Measurements from ENCODE around the gene MPHOSPH10.
"Not testable (repeated sequence)": the region's sequence is repeated elsewhere in the genome, so short reads cannot be mapped to it uniquely, and the experiment has no call there.

Gene MPHOSPH10

DNA sequence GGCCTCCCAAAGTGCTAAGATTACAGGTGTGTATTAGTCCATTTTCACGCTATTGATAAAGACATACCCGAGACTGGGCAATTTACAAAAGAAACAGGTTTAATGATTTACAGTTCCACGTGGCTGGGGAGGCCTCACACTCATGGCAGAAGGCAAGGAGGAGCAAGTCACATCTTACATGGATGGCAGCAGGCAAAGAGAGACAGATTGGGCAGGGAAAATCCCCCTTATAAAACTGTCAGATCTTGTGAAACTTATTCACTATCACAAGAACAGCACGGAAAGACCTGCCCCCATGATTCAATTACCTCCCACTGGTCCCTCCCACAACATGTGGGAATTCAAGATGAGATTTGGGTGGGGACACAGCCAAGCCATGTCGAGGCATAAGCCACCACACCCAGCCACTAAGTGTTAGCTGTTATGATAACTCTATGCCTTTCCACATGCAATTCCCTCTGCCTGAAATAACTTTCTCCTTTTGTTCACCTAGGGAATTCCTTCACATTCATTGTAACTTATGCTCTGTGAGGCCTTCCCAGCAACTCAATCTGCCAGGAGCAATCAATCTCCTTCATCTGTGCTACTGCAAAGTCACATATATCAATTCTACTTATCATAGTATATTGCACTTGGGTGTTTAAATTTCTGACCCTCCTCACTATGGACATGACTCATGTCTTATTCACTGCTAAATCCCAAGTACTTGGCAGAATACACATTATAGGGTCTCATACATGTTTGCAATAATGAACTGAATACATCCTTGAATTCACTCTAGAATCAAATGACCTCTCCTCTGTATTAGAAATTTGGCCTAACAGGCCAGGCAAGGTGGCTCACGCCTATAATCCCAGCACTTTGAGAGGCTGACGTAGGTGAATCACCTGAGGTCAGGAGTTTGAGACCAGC is 7.8 kb upstream of the MPHOSPH10 start:
- DNase-seq (ENCODE audit: low read depth) = no peak

DNA sequence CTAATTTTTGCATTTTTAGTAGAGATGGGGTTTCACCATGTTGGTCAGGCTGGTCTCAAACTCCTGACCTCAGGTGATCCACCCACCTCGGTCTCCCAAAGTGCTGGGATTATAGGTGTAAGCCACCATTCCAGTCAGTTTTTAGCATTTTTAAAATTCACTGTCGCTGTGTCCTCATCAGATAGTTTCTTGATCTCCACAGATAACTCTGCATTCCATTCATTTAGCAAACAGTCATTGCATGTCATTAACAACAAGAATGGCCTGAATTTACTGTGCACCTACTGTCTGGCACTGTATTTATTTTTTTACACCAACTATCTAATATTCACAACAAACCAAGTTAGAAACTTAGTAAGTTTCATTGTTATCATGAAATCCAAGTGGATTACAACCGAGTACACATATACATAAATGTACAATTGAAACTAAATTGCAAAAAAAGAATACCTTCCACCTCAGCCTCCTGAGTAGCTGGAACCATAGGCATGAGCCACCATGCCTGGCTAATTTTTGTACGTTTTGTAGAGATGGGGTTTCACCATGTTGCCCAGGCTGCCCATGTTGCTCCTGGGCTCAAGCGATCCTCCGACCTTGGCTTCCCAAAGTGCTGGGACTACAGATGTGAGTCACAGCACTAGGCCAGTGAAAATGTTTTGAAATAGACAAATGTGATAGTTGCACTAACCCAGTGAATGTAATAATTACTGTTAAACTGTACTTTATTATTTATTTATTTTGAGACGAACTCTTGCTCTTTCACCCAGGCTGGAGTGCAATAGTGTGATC is 4.7 kb upstream of the MPHOSPH10 start:
- DNase-seq (ENCODE audit: low read depth) = no peak

DNA sequence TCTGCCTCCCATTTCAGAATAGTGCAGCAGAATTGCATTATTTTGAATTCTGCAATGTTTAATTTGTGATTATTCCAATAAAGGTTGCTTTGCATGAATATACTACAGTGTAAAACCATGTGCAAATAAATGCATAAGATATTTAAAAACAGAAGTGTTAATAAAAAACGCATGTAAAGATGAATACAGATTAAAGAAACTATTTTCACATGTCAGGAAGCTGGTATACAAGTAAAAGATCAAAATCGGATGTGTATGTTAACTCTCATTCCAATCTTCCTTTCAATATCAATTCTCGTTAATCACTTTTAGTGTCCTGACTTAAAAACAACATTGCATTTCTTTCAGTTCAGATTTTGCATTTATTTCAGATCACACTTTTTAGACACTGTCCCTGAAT is 3.5 kb upstream of the MPHOSPH10 start:
- no peak for DNase-seq (ENCODE audit: low read depth)

GRCh38 chr2:71129114-71129901 is 1.1 kb upstream of the MPHOSPH10 start:
- no peak for DNase-seq (ENCODE audit: low read depth)

DNA sequence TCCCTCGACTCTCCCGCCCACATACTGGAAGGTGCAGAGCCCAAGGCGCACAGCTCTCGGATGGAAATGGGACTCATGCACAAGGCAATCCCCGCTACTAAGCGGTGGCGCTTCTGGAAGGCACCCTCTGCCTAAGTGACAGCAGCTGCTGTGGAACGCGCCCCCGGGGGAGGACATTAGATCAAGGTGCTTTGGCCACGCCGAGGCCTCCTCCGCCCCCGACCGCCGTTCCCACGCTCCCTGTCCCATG is 607 bp upstream of the MPHOSPH10 start:
- DNase-seq (ENCODE audit: low read depth) = no peak

GRCh38 chr2:71130905-71131244 is 441 bp downstream of the MPHOSPH10 start:
- no peak for DNase-seq (ENCODE audit: low read depth)

GRCh38 chr2:71131387-71132166 is 1.1 kb downstream of the MPHOSPH10 start:
- not testable (repeated sequence) for DNase-seq (ENCODE audit: low read depth)

DNA sequence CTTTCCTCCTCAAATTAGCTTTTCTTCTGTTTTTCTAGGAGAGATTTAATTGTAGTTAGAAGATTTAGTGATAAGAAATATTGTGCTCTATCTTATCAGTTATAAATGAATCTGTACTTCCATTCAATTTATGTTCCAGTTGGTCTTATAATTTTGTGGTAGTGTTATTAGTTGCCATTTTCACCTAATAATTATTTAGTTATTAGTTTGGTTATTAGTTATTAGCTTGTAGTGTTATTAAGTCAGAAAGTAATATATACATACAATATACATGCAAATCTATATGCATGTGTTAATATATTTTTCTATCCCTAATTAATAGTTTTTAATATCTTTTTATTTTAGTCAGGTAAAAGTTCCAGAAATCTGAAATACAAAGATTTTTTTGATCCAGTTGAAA is 3.2 kb downstream of the MPHOSPH10 start:
- DNase-seq (ENCODE audit: low read depth) = no peak

- no peak for DNase-seq (ENCODE audit: low read depth)
Measured at GRCh38 chr2:71136174-71136573, 5.7 kb downstream of the MPHOSPH10 start.

GRCh38 chr2:71143782-71144181 is 13.3 kb downstream of the MPHOSPH10 start:
- no peak for DNase-seq (ENCODE audit: low read depth)

DNA sequence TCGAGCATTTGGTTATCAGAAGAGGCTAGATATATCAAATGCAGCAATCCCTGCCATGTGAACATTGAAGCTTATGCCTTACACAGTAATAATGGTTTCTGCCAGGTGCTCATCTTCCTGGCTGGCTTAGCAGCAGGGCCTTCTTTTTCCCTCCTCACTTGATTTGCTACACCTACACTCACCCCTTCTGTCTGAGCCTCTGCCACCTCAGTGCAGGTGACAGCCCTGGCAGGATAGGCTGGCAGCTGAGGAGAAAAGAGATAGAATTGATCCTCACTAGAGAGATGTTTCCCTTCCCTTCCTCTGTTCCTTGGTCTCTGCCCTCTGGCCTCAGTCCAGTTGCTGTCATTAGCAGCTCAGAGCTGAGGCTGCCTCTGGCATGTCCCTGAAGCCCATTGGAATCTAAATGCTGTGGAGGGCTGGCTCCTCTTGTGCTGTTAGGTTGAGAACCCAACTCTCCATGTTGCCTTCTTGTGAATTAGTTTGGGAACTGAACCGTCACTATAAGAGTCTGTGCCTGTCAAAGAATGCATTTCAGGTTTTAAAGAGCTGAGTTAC is 18.2 kb downstream of the MPHOSPH10 start:
- no peak for DNase-seq (ENCODE audit: low read depth)

- DNase-seq (ENCODE audit: low read depth) = no peak
Measured at GRCh38 chr2:71150082-71150816, 19.8 kb downstream of the MPHOSPH10 start.

DNA sequence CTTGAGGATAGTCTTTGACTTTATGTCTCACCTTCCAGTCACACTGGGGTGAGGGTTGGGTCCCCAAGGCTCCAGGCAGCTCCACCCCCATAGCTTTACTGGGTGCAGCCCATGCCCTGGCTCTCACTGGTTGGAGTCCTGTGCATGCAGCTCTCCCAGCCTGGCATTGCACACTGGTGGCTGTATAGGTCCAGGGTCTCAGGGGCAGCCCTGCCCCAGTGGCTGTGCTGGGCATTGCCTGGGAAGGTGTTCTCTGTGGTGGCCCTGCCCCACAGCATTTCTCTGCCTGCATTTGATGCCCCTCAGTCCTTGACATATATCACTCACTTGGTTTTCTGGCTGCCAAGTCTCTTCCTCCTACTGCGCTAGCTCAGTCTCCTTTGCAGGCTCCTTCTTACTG is 21.2 kb downstream of the MPHOSPH10 start:
- no peak for DNase-seq (ENCODE audit: low read depth)

GRCh38 chr2:71153585-71154224 is 23.3 kb downstream of the MPHOSPH10 start:
- no peak for DNase-seq (ENCODE audit: low read depth)

GRCh38 chr2:71154279-71154678 is 23.8 kb downstream of the MPHOSPH10 start:
- no peak for DNase-seq (ENCODE audit: low read depth)

DNA sequence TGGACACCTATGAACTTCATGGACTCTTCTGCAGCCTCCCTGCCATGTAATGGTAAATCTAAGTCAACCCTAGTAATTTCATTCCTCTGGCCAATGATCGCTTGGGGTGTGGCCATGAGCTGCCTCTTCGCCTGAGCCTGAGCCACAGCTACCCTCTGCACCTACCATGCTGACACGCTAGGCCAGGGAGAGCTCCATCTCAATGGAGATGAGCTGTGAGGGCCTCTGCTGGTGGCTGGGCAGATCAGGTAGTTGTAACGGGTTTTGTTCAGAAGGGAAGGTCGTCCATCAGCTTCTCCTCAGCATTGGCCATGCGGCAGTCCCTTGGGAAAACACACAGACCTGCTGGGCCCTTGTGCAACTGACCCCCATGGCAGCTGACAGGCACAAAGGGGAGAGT is 24.4 kb downstream of the MPHOSPH10 start:
- no peak for DNase-seq (ENCODE audit: low read depth)

GRCh38 chr2:71155846-71156245 is 25.4 kb downstream of the MPHOSPH10 start:
- no peak for DNase-seq (ENCODE audit: low read depth)

DNA sequence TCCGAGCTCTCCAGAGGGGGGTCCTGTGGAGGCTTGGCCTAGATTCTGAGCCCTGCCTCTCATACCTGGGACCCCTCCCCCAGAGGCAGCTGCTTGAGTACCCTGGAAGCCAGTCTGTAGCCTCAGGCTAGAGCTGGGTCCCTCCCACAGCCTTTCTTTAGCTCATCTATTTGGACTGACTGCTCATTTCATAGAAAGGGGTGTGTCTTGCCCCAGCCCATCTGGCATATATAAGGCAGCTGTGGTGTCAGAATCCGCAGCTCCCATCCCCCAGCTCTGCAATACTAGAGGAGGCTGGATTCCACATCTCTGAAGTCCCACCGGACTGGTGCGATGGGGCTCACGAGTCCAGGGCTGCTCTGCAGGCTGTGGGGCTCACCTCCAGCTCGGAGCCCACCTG is 26.1 kb downstream of the MPHOSPH10 start:
- DNase-seq (ENCODE audit: low read depth) = no peak

DNA sequence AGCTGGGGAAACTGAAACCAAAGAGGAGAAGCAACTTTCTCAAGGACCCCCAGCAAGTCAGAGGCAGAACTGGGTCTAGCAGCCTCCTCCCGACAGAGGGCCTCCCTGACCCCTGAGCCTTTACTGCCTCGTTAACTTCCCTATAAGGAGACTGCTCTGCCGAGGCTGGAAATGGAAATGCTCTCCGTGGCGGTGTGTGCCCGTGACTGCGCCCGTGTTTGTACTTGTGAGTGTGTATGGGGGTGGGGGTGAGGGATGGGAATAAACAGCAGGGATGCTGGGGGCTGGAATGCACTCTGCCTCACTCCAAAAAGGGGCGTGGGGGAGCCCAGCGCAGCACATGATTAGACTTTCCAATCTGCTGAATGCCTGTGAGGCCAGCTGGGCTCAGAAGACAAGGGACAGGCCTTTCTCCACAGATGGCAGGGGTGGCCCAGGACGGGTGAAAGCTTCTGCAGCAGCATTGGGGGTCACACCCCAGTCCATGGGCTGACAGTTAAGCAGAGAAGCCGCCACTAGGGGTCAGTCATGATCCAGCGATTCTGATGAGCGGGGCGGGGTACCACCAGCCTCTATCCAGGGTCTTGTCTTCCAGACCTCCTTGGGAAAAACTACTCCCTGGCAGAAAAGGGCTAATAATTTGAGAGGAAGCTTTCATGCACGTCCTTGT is 26.8 kb downstream of the MPHOSPH10 start:
- peak; percentile 44 for DNase-seq (ENCODE audit: low read depth)

- DNase-seq (ENCODE audit: low read depth) = no peak
Measured at GRCh38 chr2:71166812-71167211, 36.4 kb downstream of the MPHOSPH10 start.

Data from stimulated activated CD8-positive, alpha-beta memory T cell treated with anti-CD3 and anti-CD28 coated beads, Interleukin-7, amount 100 ng/mL, for 24 hours (primary cell).